Measurements from ENCODE around the gene ADARB2. TPM values are rescaled to one million over a fixed set of nuclear protein-coding genes. Genes with fewer than 3 reads are reported as not detected.

Gene ADARB2
- total RNA-seq, 4 donors from 2014 or later, result 8.4 to 23.2 (median 19.6) TPM

- peaks cover 0 to 16% (median 3%) of the 10 kb centered on the region in 4 donors for H3K4me1 ChIP-seq
- 18 to 21% methylated on average over 5 of the region's 5 CpGs for WGBS, 2 donors
- peaks cover 0 to 14% of the 10 kb centered on the region in 2 donors for H3K27me3 ChIP-seq
- no peak overlapping the region for H3K27ac ChIP-seq
- DNase-seq (ENCODE audit: low spot score in 2 of 2), result no peak
- no peaks in the 10 kb centered on the region for H3K36me3 ChIP-seq
- TF ChIP-seq CTCF (IDR thresholded peaks at IDR 0.05) (no peak), POLR2A (IDR thresholded peaks at IDR 0.05) (no peak), EP300 (IDR thresholded peaks at IDR 0.05) (no peak)
- no peaks in the 10 kb centered on the region for H3K9me3 ChIP-seq
- H3K4me3 ChIP-seq, result no peak overlapping the region
Measured at GRCh38 chr10:1612908-1613307, 124.4 kb downstream of the ADARB2 start.

- whole genome bisulfite sequencing, 2 donors, result 59 to 66% methylated on average over 20 to 21 of the region's 21 CpGs
- no peaks in the 10 kb centered on the region for H3K36me3 ChIP-seq
- TF ChIP-seq POLR2A (IDR thresholded peaks at IDR 0.05), result no peak
- no peak for TF ChIP-seq CTCF (IDR thresholded peaks at IDR 0.05)
- TF ChIP-seq EP300 (IDR thresholded peaks at IDR 0.05), result no peak
- no peak for DNase-seq (ENCODE audit: low spot score in 2 of 2)
- H3K4me3 ChIP-seq, result no peak overlapping the region
- H3K27ac ChIP-seq, result no peak overlapping the region
- H3K27me3 ChIP-seq, result peaks cover 0 to 19% of the 10 kb centered on the region in 2 donors
- peaks cover 0 to 16% (median 3%) of the 10 kb centered on the region in 4 donors for H3K4me1 ChIP-seq
- no peaks in the 10 kb centered on the region for H3K9me3 ChIP-seq
Measured at GRCh38 chr10:1611936-1612550, 125.3 kb downstream of the ADARB2 start.

GRCh38 chr10:1610986-1611770 lies 126.1 kb downstream of the ADARB2 start:
- Histone ChIP-seq H3K9me3 (no peaks in the 10 kb centered on the region), H3K4me1 (peaks cover 0 to 16% (median 3%) of the 10 kb centered on the region in 4 donors), H3K27ac (no peak overlapping the region), H3K36me3 (no peaks in the 10 kb centered on the region), H3K27me3 (peaks cover 0 to 19% of the 10 kb centered on the region in 2 donors), H3K4me3 (no peak overlapping the region)
- WGBS, 2 donors, result 81 to 83% methylated on average over 22 of the region's 22 CpGs
- TF ChIP-seq EP300 (IDR thresholded peaks at IDR 0.05) (no peak), CTCF (IDR thresholded peaks at IDR 0.05) (no peak), POLR2A (IDR thresholded peaks at IDR 0.05) (no peak)
- DNase-seq (ENCODE audit: low spot score in 2 of 2), result no peak

GRCh38 chr10:1609648-1609970 lies 127.7 kb downstream of the ADARB2 start:
- no peak overlapping the region for H3K27ac ChIP-seq
- DNase-seq (ENCODE audit: low spot score in 2 of 2), result no peak
- TF ChIP-seq POLR2A (IDR thresholded peaks at IDR 0.05) (no peak), CTCF (IDR thresholded peaks at IDR 0.05) (no peak), EP300 (IDR thresholded peaks at IDR 0.05) (no peak)
- H3K27me3 ChIP-seq, result peaks cover 0 to 19% of the 10 kb centered on the region in 2 donors
- no peak overlapping the region for H3K4me3 ChIP-seq
- no peaks in the 10 kb centered on the region for H3K9me3 ChIP-seq
- 72% methylated on average over 11 of the region's 11 CpGs for WGBS, 2 donors
- H3K4me1 ChIP-seq, result peaks cover 0 to 16% (median 3%) of the 10 kb centered on the region in 4 donors
- H3K36me3 ChIP-seq, result no peaks in the 10 kb centered on the region
